Testis (tissue), 3 donors: Measurements from ENCODE around the gene POU4F2. TPM values are rescaled to one million over a fixed set of nuclear protein-coding genes. Genes with fewer than 3 reads are reported as not detected.

Experiments used
- DNase-seq: peaks from one replicate; pipeline ENCODE4 v3.0.0-alpha.2; 2019
- H3K27ac ChIP-seq, 2 donors: fragments of 200-600 bp; sonication (generic); one replicate each; pipeline ENCODE4 v1.5.1; 2019
- H3K27me3 ChIP-seq: fragments of 200-600 bp; sonication (generic); one replicate; pipeline ENCODE4 v1.5.1; 2019
- H3K36me3 ChIP-seq: fragments of 200-600 bp; sonication (generic); one replicate; pipeline ENCODE4 v1.5.1; 2017; ENCODE audit warnings: low read depth; ENCODE audit errors: missing control alignments
- H3K4me1 ChIP-seq: fragments of 200-600 bp; sonication (generic); one replicate; pipeline ENCODE4 v1.5.1; 2019
- H3K4me3 ChIP-seq, 2 donors: fragments of 200-600 bp; sonication (generic); one replicate each; pipeline ENCODE4 v1.5.1; 2017 to 2019
- H3K9me3 ChIP-seq: fragments of 200-600 bp; sonication (generic); one replicate; pipeline ENCODE4 v1.5.1; 2017
- POLR2A ChIP-seq: fragments of 450-650 bp; IDR thresholded peaks from one replicate; pipeline ENCODE4 v1.6.1; 2017; ENCODE audit warnings: antibody characterized with exemption, mild to moderate bottlenecking, moderate library complexity
- WGBS, 2 donors: methylation state at CpG; one replicate each; pipeline ENCODE4 v1.1.5; 2018; 5-methylcytosine and 5-hydroxymethylcytosine counted together
- intact Hi-C: fragments of 100-400 bp; cut with DNase I; formaldehyde crosslinking; loops from one replicate; pipeline ENCODE4 v1.15.1; 2023; ENCODE audit warnings: low total_unique reads
- polyA plus RNA-seq: library from polyadenylated mRNA; stranded (reverse); fragments of 350-450 nt; fragmentation: Illumina TruSeq; extraction: RNeasy Lipid Tissue Mini Kit (QIAGEN cat#74804); gene quantifications from one replicate; pipeline ENCODE4 v1.2.3, GENCODE V29; 2014; ENCODE audit warnings: low read depth, low replicate concordance; ENCODE audit not compliant: insufficient read depth
- total RNA-seq, 2 donors: library from RNA; depleted of rRNA; stranded (reverse); fragments of >200 nt; gene quantifications; one replicate each; pipeline ENCODE4 v1.2.3, GENCODE V29; 2016
- TF ChIP-seq, protein P1 (sequence below), 3 experiments: fragments of 450-650 bp in 2 of 3; fragments of 200-600 bp in 1 of 3; sonication (generic) in 1 of 3; IDR thresholded peaks; one replicate each; pipeline ENCODE4 v1.5.1; 2016 to 2019; ENCODE audit warnings: antibody characterized with exemption in 3 of 3, mild to moderate bottlenecking in 2 of 3, moderate library complexity in 1 of 3

Gene POU4F2
- total and polyA plus RNA-seq, 3 donors from 2014 or later = 0.93 to 3.1 (median 1.9) TPM

GRCh38 chr4:146639506-146639932 lies 826 bp downstream of the POU4F2 start:
- H3K4me3 ChIP-seq = no peak overlapping the region
- H3K27me3 ChIP-seq = peaks cover 5% of the 10 kb centered on the region
- H3K27ac ChIP-seq = no peak overlapping the region
- WGBS, 2 donors = 4 to 6% methylated on average over 16 to 18 of the region's 20 CpGs
- DNase-seq = no peak
- H3K4me1 ChIP-seq = peaks cover 5% of the 10 kb centered on the region
- TF ChIP-seq, protein P1, sequence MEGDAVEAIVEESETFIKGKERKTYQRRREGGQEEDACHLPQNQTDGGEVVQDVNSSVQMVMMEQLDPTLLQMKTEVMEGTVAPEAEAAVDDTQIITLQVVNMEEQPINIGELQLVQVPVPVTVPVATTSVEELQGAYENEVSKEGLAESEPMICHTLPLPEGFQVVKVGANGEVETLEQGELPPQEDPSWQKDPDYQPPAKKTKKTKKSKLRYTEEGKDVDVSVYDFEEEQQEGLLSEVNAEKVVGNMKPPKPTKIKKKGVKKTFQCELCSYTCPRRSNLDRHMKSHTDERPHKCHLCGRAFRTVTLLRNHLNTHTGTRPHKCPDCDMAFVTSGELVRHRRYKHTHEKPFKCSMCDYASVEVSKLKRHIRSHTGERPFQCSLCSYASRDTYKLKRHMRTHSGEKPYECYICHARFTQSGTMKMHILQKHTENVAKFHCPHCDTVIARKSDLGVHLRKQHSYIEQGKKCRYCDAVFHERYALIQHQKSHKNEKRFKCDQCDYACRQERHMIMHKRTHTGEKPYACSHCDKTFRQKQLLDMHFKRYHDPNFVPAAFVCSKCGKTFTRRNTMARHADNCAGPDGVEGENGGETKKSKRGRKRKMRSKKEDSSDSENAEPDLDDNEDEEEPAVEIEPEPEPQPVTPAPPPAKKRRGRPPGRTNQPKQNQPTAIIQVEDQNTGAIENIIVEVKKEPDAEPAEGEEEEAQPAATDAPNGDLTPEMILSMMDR (IDR thresholded peaks at IDR 0.05) = no peak
- no peak for TF ChIP-seq POLR2A
- H3K36me3 ChIP-seq = no peaks in the 10 kb centered on the region
- intact Hi-C loops = no loop called here
- no peaks in the 10 kb centered on the region for H3K9me3 ChIP-seq

- 0 to 7% methylated on average over 13 to 21 of the region's 46 CpGs for WGBS, 2 donors
- DNase-seq = no peak
- peaks cover 5% of the 10 kb centered on the region for H3K27me3 ChIP-seq
Measured at GRCh38 chr4:146640021-146640464, 1.4 kb downstream of the POU4F2 start.

GRCh38 chr4:146640465-146641061 lies 1.9 kb downstream of the POU4F2 start:
- no peak for DNase-seq
- no peak for TF ChIP-seq POLR2A
- no peaks in the 10 kb centered on the region for H3K9me3 ChIP-seq
- WGBS, 2 donors = 1 to 2% methylated on average over 36 to 37 of the region's 37 CpGs
- no peak overlapping the region for H3K4me3 ChIP-seq
- H3K27me3 ChIP-seq = peaks cover 5% of the 10 kb centered on the region
- no peaks in the 10 kb centered on the region for H3K36me3 ChIP-seq
- H3K4me1 ChIP-seq = peaks cover 5% of the 10 kb centered on the region
- no peak overlapping the region for H3K27ac ChIP-seq
- intact Hi-C loops = no loop called here

More at GRCh38 chr4:146640021-146640464, 1.4 kb downstream of the POU4F2 start:
- H3K36me3 ChIP-seq = no peaks in the 10 kb centered on the region
- H3K9me3 ChIP-seq = no peaks in the 10 kb centered on the region
- intact Hi-C loops = no loop called here
- TF ChIP-seq POLR2A = no peak
- TF ChIP-seq, protein P1 (IDR thresholded peaks at IDR 0.05) = no peak
- no peak overlapping the region for H3K27ac ChIP-seq
- no peak overlapping the region for H3K4me3 ChIP-seq
- peaks cover 5% of the 10 kb centered on the region for H3K4me1 ChIP-seq

DNA sequence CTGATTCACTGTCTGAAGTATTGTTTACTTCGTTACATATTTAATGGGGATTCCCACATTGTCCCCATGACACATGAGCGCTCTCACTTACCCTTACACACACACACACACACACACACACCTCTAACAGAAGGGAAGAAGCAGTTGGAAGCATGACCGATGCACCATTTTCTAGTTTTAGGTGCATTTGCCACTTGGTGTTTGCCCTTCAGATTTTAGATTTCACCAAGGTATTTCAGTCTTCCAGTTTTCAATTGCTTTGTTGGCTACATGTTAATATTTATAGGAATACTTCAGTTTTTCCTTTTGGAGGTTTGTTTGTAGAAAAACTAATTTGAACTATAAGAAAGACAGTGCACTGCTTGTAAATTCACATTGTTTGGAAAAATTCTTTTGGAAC lies 3.1 kb downstream of the POU4F2 start:
- 17 to 21% methylated on average over 3 of the region's 3 CpGs for WGBS, 2 donors
- H3K36me3 ChIP-seq = no peaks in the 10 kb centered on the region
- intact Hi-C loops = no loop called here
- no peak overlapping the region for H3K27ac ChIP-seq
- H3K4me3 ChIP-seq = no peak overlapping the region
- no peak for TF ChIP-seq POLR2A
- peaks cover 5% of the 10 kb centered on the region for H3K4me1 ChIP-seq
- peaks cover 5% of the 10 kb centered on the region for H3K27me3 ChIP-seq
- H3K9me3 ChIP-seq = no peaks in the 10 kb centered on the region
- DNase-seq = no peak

GRCh38 chr4:146643812-146644401 lies 5.2 kb downstream of the POU4F2 start:
- intact Hi-C loops = no loop called here
- peaks cover 5% of the 10 kb centered on the region for H3K27me3 ChIP-seq
- no peaks in the 10 kb centered on the region for H3K36me3 ChIP-seq
- no peaks in the 10 kb centered on the region for H3K4me1 ChIP-seq
- no peak overlapping the region for H3K4me3 ChIP-seq
- TF ChIP-seq POLR2A = no peak
- TF ChIP-seq, protein P1 (IDR thresholded peaks at IDR 0.05) = no peak
- no peak for DNase-seq
- H3K27ac ChIP-seq = no peak overlapping the region
- 9 to 11% methylated on average over 6 of the region's 6 CpGs for WGBS, 2 donors
- H3K9me3 ChIP-seq = no peaks in the 10 kb centered on the region
